Lower leg skin (tissue), 4 donors: Measurements from ENCODE around the gene PTGDS. TPM values are rescaled to one million over a fixed set of nuclear protein-coding genes. Genes with fewer than 3 reads are reported as not detected.

Experiments used
- DNase-seq, 2 donors: peaks; one replicate each; pipeline ENCODE4 v3.0.0-alpha.2; 2019; ENCODE audit warnings: low spot score in 2 of 2
- H3K4me3 ChIP-seq: fragments of 200-600 bp; sonication (generic); 2 replicates; pipeline ENCODE4 v1.5.1; 2017; ENCODE audit warnings: mild to moderate bottlenecking, low read depth; ENCODE audit not compliant: poor library complexity, severe bottlenecking
- CTCF ChIP-seq, 3 donors: fragments of 450-650 bp; IDR thresholded peaks; one replicate each; pipeline ENCODE4 v1.5.1; 2016; ENCODE audit warnings: antibody characterized with exemption in 3 of 3, mild to moderate bottlenecking in 3 of 3, moderate library complexity in 2 of 3
- POLR2A ChIP-seq, 2 donors: fragments of 450-650 bp; IDR thresholded peaks; one replicate each; pipeline ENCODE4 v1.6.1; 2016 to 2017; ENCODE audit warnings: antibody characterized with exemption in 2 of 2, mild to moderate bottlenecking in 1 of 2, moderate library complexity in 1 of 2
- WGBS, 2 donors: methylation state at CpG; one replicate each; pipeline ENCODE4 v1.1.5; 2018; 5-methylcytosine and 5-hydroxymethylcytosine counted together
- intact Hi-C: fragments of 100-400 bp; cut with DNase I; formaldehyde crosslinking; loops from one replicate; pipeline ENCODE4 v1.15.0; 2023; ENCODE audit warnings: low total_unique reads
- total RNA-seq, 4 donors: library from RNA; depleted of rRNA; stranded (reverse); fragments of >200 nt; gene quantifications; one replicate each; pipeline ENCODE4 v1.1.0, GENCODE V29; 2016

PTGDS gene
- total RNA-seq, 4 donors from 2014 or later = 9.7 to 75.3 (median 14.8) TPM

GRCh38 chr9:137023157-137023556 is 45.9 kb downstream of the PTGDS start:
- no peak for DNase-seq
- intact Hi-C loops = no loop called here
- 73 to 87% methylated on average over 6 of the region's 7 CpGs for WGBS, 2 donors
- TF ChIP-seq POLR2A (IDR thresholded peaks at IDR 0.05) = no peak
- no peak for TF ChIP-seq CTCF (IDR thresholded peaks at IDR 0.05)
- no peak overlapping the region for H3K4me3 ChIP-seq

GRCh38 chr9:137023583-137023991 is 46.3 kb downstream of the PTGDS start:
- intact Hi-C loops = no loop called here
- TF ChIP-seq POLR2A (IDR thresholded peaks at IDR 0.05) (no peak), CTCF (IDR thresholded peaks at IDR 0.05) (no peak)
- DNase-seq = no peak
- WGBS, 2 donors = 89 to 90% methylated on average over 12 to 13 of the region's 15 CpGs
- H3K4me3 ChIP-seq = no peak overlapping the region

- WGBS, 2 donors = 14 to 56% methylated on average over 12 to 16 of the region's 21 CpGs
- no peak for TF ChIP-seq CTCF (IDR thresholded peaks at IDR 0.05)
- TF ChIP-seq POLR2A (IDR thresholded peaks at IDR 0.05) = no peak
- intact Hi-C loops = no loop called here
- no peak overlapping the region for H3K4me3 ChIP-seq
- DNase-seq = no peak
These were observed 48.2 kb downstream of the PTGDS start for GRCh38 chr9:137025517-137025966.

- WGBS, 2 donors = 76 to 81% methylated on average over 2 of the region's 2 CpGs
- no peak for DNase-seq
- intact Hi-C loops = no loop called here
- H3K4me3 ChIP-seq = no peak overlapping the region
- TF ChIP-seq POLR2A (IDR thresholded peaks at IDR 0.05) (no peak), CTCF (IDR thresholded peaks at IDR 0.05) (no peak)
These were observed 49.1 kb downstream of the PTGDS start for GRCh38 chr9:137026384-137026783.

GRCh38 chr9:137026828-137027227 is 49.5 kb downstream of the PTGDS start:
- WGBS, 2 donors = 57 to 83% methylated on average over 3 to 4 of the region's 4 CpGs
- no peak overlapping the region for H3K4me3 ChIP-seq
- intact Hi-C loops = no loop called here
- no peak for DNase-seq
- TF ChIP-seq CTCF (IDR thresholded peaks at IDR 0.05) (no peak), POLR2A (IDR thresholded peaks at IDR 0.05) (no peak)
